ENCODE data around the gene EFCAB11.

DNA sequence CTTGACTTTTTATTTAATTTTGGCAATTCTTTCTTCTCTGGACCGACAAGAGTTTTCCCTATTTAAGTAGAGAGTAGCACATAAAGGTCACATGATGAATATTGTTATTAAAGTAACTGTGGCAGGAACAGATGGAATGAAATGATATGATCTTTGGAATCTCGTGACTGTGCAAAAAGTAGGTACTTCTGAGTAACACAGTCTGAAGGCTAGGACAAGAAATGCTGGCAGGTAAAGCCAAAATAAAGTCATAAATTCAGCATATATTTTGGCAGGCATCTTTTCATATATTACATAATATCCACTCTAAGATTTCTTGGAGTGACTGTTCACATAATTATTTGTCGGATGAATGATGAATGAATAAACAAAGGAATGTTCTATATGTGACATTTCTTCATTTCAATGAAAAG is 121.4 kb downstream of the EFCAB11 start:
- no peak for TF ChIP-seq USF2 (IDR thresholded peaks at IDR 0.05; ENCODE audit: low read length)
- no peak for TF ChIP-seq CTCF (IDR thresholded peaks at IDR 0.05; ENCODE audit: control extremely low read depth in 1 of 3, insufficient read depth in 1 of 3, low read depth in 1 of 3, low read length in 3 of 3)
- no peak for TF ChIP-seq POLR2A (IDR thresholded peaks at IDR 0.05; ENCODE audit: control extremely low read depth in 1 of 2, low read depth in 2 of 2, low read length in 2 of 2)
- TF ChIP-seq ZNF274 (IDR thresholded peaks at IDR 0.05; ENCODE audit: borderline replicate concordance, extremely low read depth, low read length), result no peak
- TF ChIP-seq FOSL1 (IDR thresholded peaks at IDR 0.05; ENCODE audit: insufficient read depth, low read depth, low read length), result no peak
- TF ChIP-seq TCF12 (IDR thresholded peaks at IDR 0.05; ENCODE audit: low read depth, low read length), result no peak
- no peak for TF ChIP-seq JUND (IDR thresholded peaks at IDR 0.05; ENCODE audit: low read length)
- TF ChIP-seq EP300 (IDR thresholded peaks at IDR 0.05; ENCODE audit: borderline replicate concordance in 1 of 2, low read depth in 2 of 2, low read length in 2 of 2), result no peak
- TF ChIP-seq PHF8 (conservative IDR thresholded peaks at IDR 0.05; ENCODE audit: low read depth, low read length), result no peak
- no peak for TF ChIP-seq RXRA (IDR thresholded peaks at IDR 0.05; ENCODE audit: insufficient read depth, low read depth, low read length)
- TF ChIP-seq, protein P1, sequence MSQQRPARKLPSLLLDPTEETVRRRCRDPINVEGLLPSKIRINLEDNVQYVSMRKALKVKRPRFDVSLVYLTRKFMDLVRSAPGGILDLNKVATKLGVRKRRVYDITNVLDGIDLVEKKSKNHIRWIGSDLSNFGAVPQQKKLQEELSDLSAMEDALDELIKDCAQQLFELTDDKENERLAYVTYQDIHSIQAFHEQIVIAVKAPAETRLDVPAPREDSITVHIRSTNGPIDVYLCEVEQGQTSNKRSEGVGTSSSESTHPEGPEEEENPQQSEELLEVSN (IDR thresholded peaks at IDR 0.05), result no peak
- TF ChIP-seq CREB1 (IDR thresholded peaks at IDR 0.05), result no peak
